ENCODE results near the gene FKBP7.

FKBP7 gene

DNA sequence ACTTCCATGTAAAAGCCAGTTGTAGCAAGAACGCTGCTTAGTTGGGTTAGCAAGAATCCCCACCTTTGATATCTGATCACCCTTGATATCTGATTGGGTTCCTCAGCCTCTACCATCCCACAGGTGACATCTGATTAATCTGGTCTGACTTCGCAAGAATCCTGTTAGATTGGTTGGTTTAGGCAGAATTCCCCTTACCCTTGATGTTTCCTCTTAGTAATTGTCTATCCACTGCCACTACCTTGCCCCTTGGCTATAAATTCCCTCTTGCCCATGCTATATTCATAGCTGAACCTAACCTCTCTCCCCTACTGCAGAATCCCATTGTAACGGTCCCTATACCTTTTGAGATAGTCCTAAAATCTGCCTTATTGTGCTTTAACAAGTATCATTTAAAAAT lies 60.5 kb downstream of the FKBP7 start:
- Histone ChIP-seq H3K27ac (ENCODE audit: low read depth, low read length) (no peak overlapping the region), H3K9me2 (replicated peaks; ENCODE audit: insufficient read depth, low read length) (no peaks in the 10 kb centered on the region), H3K79me2 (ENCODE audit: insufficient read depth, low read length) (no peaks in the 10 kb centered on the region), H3K4me2 (ENCODE audit: low read depth, low read length, poor library complexity, severe bottlenecking) (no peak overlapping the region), H3K27me3 (ENCODE audit: low read length) (no peaks in the 10 kb centered on the region), H3K36me3 (ENCODE audit: low read length) (no peaks in the 10 kb centered on the region), H3K9me3 (ENCODE audit: insufficient read depth, low read length) (no peaks in the 10 kb centered on the region), H2AFZ (ENCODE audit: low read depth, low read length, severe bottlenecking) (no peak overlapping the region), H3K4me3 (ENCODE audit: insufficient read depth, low read length, poor library complexity, severe bottlenecking) (no peak overlapping the region), H3F3A (ENCODE audit: insufficient read depth) (no peaks in the 10 kb centered on the region), H4K20me1 (ENCODE audit: low read depth, low read length) (no peaks in the 10 kb centered on the region), H3K9ac (ENCODE audit: low read length) (no peak overlapping the region)
- TF ChIP-seq EZH2phosphoT487 (conservative IDR thresholded peaks at IDR 0.05; ENCODE audit: low read length), result no peak
- TF ChIP-seq, protein P1, sequence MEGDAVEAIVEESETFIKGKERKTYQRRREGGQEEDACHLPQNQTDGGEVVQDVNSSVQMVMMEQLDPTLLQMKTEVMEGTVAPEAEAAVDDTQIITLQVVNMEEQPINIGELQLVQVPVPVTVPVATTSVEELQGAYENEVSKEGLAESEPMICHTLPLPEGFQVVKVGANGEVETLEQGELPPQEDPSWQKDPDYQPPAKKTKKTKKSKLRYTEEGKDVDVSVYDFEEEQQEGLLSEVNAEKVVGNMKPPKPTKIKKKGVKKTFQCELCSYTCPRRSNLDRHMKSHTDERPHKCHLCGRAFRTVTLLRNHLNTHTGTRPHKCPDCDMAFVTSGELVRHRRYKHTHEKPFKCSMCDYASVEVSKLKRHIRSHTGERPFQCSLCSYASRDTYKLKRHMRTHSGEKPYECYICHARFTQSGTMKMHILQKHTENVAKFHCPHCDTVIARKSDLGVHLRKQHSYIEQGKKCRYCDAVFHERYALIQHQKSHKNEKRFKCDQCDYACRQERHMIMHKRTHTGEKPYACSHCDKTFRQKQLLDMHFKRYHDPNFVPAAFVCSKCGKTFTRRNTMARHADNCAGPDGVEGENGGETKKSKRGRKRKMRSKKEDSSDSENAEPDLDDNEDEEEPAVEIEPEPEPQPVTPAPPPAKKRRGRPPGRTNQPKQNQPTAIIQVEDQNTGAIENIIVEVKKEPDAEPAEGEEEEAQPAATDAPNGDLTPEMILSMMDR (IDR thresholded peaks at IDR 0.05; ENCODE audit: insufficient read depth, low read length, poor library complexity, severe bottlenecking), result no peak

DNA sequence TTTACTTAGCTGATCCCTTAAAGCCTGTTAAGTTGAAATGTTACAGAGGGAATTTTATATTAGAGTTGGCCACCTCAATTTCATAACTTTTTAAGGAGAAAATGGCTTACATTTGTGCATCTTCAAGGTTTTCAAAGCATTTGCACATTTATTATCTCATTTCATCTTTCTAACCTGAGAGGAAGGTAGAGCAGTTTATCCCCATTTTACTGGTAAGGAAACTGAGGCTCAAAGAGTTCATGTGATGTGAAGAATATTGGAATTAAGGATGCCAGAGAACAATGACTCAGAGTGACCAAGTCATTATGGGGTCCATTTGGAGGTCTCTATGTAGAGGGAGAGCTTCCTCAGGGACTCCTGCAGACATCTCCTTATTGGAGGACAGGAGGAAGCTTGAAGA lies 62.4 kb downstream of the FKBP7 start:
- TF ChIP-seq, protein P1 (IDR thresholded peaks at IDR 0.05; ENCODE audit: insufficient read depth, low read length, poor library complexity, severe bottlenecking), result no peak
- no peak for TF ChIP-seq EZH2phosphoT487 (conservative IDR thresholded peaks at IDR 0.05; ENCODE audit: low read length)
- H3K9me2 ChIP-seq (replicated peaks; ENCODE audit: insufficient read depth, low read length), result no peaks in the 10 kb centered on the region
- no peak overlapping the region for H3K4me3 ChIP-seq (ENCODE audit: insufficient read depth, low read length, poor library complexity, severe bottlenecking)
- H4K20me1 ChIP-seq (ENCODE audit: low read depth, low read length), result no peaks in the 10 kb centered on the region
- H3K9ac ChIP-seq (ENCODE audit: low read length), result no peak overlapping the region
- no peaks in the 10 kb centered on the region for H3K9me3 ChIP-seq (ENCODE audit: insufficient read depth, low read length)
- H3K27ac ChIP-seq (ENCODE audit: low read depth, low read length), result no peak overlapping the region
- no peak overlapping the region for H3K4me2 ChIP-seq (ENCODE audit: low read depth, low read length, poor library complexity, severe bottlenecking)
- H3F3A ChIP-seq (ENCODE audit: insufficient read depth), result no peaks in the 10 kb centered on the region
- H2AFZ ChIP-seq (ENCODE audit: low read depth, low read length, severe bottlenecking), result no peak overlapping the region
- no peaks in the 10 kb centered on the region for H3K36me3 ChIP-seq (ENCODE audit: low read length)
- no peaks in the 10 kb centered on the region for H3K79me2 ChIP-seq (ENCODE audit: insufficient read depth, low read length)
- H3K27me3 ChIP-seq (ENCODE audit: low read length), result no peaks in the 10 kb centered on the region

DNA sequence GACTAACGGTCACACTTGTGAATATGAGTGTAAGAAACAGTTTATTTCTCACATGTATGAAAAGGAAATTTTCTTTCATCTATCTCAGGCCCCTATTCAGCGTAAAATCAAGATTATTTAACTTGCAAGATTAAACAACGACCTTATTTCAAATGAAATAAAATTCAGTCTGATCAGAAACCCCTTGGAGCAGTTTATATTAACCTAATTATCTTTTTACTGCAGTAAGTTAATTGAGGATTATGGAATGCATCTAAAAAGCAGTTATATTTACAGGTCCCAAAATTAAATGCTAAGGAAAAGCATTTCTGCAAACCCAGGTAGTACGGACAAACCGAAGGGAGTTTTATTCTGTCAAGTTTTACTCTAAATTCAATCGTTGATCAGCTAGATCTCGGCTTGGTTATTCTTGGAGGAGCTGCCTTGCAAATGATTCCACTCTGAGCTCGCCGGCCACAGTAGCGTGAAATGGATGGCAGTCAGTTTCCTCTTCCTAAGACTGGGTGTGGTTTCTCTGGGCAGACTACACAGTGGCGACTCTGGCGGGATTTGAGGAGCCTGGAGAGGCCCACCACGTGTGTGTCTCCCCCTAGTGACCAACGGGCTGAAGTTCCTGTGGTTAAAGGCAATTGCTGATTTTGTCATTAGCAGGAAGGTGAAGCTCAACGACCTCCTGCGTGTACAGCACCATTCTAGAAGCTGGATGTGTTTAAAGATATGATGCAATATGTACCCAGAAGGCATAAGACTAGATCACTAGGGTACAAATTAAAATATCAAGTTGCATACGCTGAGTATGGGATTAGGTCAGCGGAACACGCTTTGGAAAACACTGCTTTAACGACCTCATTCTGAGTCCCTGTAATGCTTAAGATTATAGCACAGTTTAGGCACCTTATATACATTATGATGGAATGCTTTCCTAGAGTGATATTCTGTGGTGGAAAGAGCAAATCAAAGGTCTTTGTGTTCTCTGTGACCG lies 63.8 kb downstream of the FKBP7 start:
- Histone ChIP-seq H3K4me3 (ENCODE audit: insufficient read depth, low read length, poor library complexity, severe bottlenecking) (peak overlapping the region; percentile 58), H3K9me3 (ENCODE audit: insufficient read depth, low read length) (no peaks in the 10 kb centered on the region), H3K4me2 (ENCODE audit: low read depth, low read length, poor library complexity, severe bottlenecking) (peak overlapping the region; percentile 75), H3K36me3 (ENCODE audit: low read length) (no peaks in the 10 kb centered on the region), H2AFZ (ENCODE audit: low read depth, low read length, severe bottlenecking) (peak overlapping the region; percentile 97), H3K79me2 (ENCODE audit: insufficient read depth, low read length) (no peaks in the 10 kb centered on the region), H3K9me2 (replicated peaks; ENCODE audit: insufficient read depth, low read length) (no peaks in the 10 kb centered on the region), H3F3A (ENCODE audit: insufficient read depth) (no peaks in the 10 kb centered on the region), H3K27me3 (ENCODE audit: low read length) (no peaks in the 10 kb centered on the region), H3K9ac (ENCODE audit: low read length) (peak overlapping the region; percentile 49), H4K20me1 (ENCODE audit: low read depth, low read length) (no peaks in the 10 kb centered on the region), H3K27ac (ENCODE audit: low read depth, low read length) (no peak overlapping the region)
- TF ChIP-seq EZH2phosphoT487 (conservative IDR thresholded peaks at IDR 0.05; ENCODE audit: low read length), result no peak
- TF ChIP-seq, protein P1 (IDR thresholded peaks at IDR 0.05; ENCODE audit: insufficient read depth, low read length, poor library complexity, severe bottlenecking), result peak; percentile 84

Data from SU-DHL-6 (cell line).